ENCODE results near the gene LCP1.

DNA sequence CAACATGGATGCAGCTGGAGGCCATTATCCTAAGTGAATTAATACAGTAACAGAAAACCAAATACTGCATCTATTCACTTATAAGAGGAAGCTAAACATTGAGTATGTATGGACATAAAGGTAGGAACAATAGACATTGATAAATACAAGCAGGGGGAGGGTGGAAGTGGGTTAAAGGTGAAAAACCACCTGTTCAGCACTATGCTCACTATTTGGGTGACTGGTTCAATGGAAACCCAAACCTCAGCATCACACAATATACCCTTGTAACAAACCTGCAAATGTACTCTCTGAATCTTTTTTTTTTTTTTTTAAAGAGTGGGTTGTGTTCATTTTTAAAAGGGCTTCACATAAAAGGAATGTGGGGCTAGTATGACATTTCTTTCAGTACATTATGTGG lies 50.3 kb downstream of the LCP1 start:
- no peak for TF ChIP-seq POLR2A (IDR thresholded peaks at IDR 0.05; ENCODE audit: low read length)
- TF ChIP-seq GATA1 (IDR thresholded peaks at IDR 0.05; ENCODE audit: low read depth, low read length), result no peak

Data from erythroblast (primary cell).